ENCODE data around the gene SETD2. TPM values are rescaled to one million over a fixed set of nuclear protein-coding genes. Genes with fewer than 3 reads are reported as not detected.

SETD2 gene
- total and polyA plus RNA-seq, 2 of the 8 experiments (the other 6 are each of a cell fraction or from before 2014, with no cell fraction given) = 15.7 to 46.3 TPM

DNA sequence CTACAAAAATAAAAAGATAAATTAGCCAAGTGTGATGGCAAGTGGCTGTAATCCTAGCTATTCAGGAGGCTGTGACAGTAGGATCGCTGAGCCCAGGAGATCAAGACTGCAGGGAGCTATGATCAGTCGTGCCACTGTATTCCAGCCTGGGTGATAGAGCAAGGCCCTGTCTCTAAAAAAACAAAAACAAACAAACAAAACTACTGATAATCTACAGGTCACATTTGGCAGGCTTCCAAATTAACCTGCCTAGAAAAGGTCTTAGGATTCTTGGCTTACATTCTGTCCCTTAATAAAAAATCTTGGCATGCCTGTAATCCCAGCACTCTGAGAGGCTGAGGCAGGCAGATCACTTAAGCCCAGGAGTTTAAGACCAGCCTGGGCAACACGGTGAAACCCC, 33.4 kb upstream of the SETD2 start:
- DNase-seq (ENCODE audit: low read depth in 1 of 2, low spot score in 2 of 2) (no peak), FAIRE-seq (no peak)
- no peak overlapping the region for H2BK5ac ChIP-seq (ENCODE audit: low read depth, low read length)
- H4K8ac ChIP-seq (ENCODE audit: extremely low read depth, insufficient read depth, low read length) = no peak overlapping the region
- H2AFZ ChIP-seq (ENCODE audit: low read length) = no peak overlapping the region
- H2BK20ac ChIP-seq (ENCODE audit: low read length) = no peak overlapping the region
- no peak overlapping the region for H2AK5ac ChIP-seq (ENCODE audit: low read depth, low read length)
- H3K79me1 ChIP-seq (ENCODE audit: low read depth, low read length) = no peaks in the 10 kb centered on the region
- H4K91ac ChIP-seq (replicated peaks; ENCODE audit: insufficient read length, low read length) = no peak overlapping the region
- no peak overlapping the region for H3K27ac ChIP-seq (ENCODE audit: low read depth, low read length)
- H3K4me3 ChIP-seq (ENCODE audit: extremely low read depth in 1 of 4, insufficient read depth in 2 of 4, low read depth in 3 of 4, low read length in 4 of 4) = no peak overlapping the region
- H4K20me1 ChIP-seq (replicated peaks in 1 of 2; ENCODE audit: control insufficient read depth in 1 of 2, insufficient read depth in 2 of 2, low read length in 2 of 2) = no peaks in the 10 kb centered on the region
- POLR2A ChIA-PET (ENCODE audit: partially characterized antibody) = interaction anchor here (1.6 to 2.0 kb wide), 2 partner anchors 16 to 33 kb away, joined by 5 to 8 read pairs; partner anchors contain the start of gene SETD2
- H4K5ac ChIP-seq (ENCODE audit: insufficient read length, low read depth, low read length) = no peak overlapping the region
- no peak overlapping the region for H3K4me2 ChIP-seq (ENCODE audit: insufficient read depth in 1 of 2, low read depth in 2 of 2, low read length in 2 of 2)
- CTCF ChIA-PET (ENCODE audit: partially characterized antibody) = no interaction called here
- no peak overlapping the region for H3K14ac ChIP-seq (ENCODE audit: insufficient read length)
- H3K4ac ChIP-seq (replicated peaks; ENCODE audit: insufficient read length, low read depth, low read length) = no peak overlapping the region
- 87% methylated on average over 3 of the region's 3 CpGs; no CpG with 5 or more reads in 1 of the 2 experiments for WGBS, 2 experiments (ENCODE audit: extremely low coverage in 1 of 2, insufficient coverage in 1 of 2, insufficient read length in 1 of 2, insufficient replicate concordance in 2 of 2, low coverage in 1 of 2, low lambda C conversion rate in 2 of 2, missing lambda C conversion rate in 1 of 2)
- no peak overlapping the region for H2BK120ac ChIP-seq (replicated peaks; ENCODE audit: low read depth, low read length)
- H3K27me3 ChIP-seq (replicated peaks in 1 of 4; ENCODE audit: control insufficient read depth in 3 of 4, extremely low read depth in 1 of 4, insufficient read depth in 3 of 4, low read length in 3 of 4) = no peaks in the 10 kb centered on the region
- H3K9ac ChIP-seq (replicated peaks in 1 of 4; ENCODE audit: extremely low read depth in 1 of 4, low read depth in 3 of 4, low read length in 3 of 4) = no peak overlapping the region; a peak in 1 of 7 replicates
- H2BK12ac ChIP-seq (ENCODE audit: low read depth, low read length) = no peak overlapping the region
- H3K23ac ChIP-seq (ENCODE audit: insufficient read length) = no peak overlapping the region
- no peak overlapping the region for H3K56ac ChIP-seq (replicated peaks; ENCODE audit: insufficient read length, low read depth, low read length)
- no peaks in the 10 kb centered on the region for H3K36me3 ChIP-seq (ENCODE audit: control insufficient read depth in 2 of 4, insufficient read depth in 4 of 4, low read length in 3 of 4)
- no peak overlapping the region for H2BK15ac ChIP-seq (ENCODE audit: low read length)
- H3K23me2 ChIP-seq (ENCODE audit: low read depth, low read length) = no peaks in the 10 kb centered on the region
- H3K4me1 ChIP-seq (replicated peaks in 1 of 4; ENCODE audit: control insufficient read depth in 3 of 4, insufficient read depth in 4 of 4, low read length in 3 of 4) = no peaks in the 10 kb centered on the region
- no peaks in the 10 kb centered on the region for H3K79me2 ChIP-seq (ENCODE audit: control insufficient read depth in 1 of 2, insufficient read depth in 2 of 2, low read length in 2 of 2)
- no peaks in the 10 kb centered on the region for H3K9me3 ChIP-seq (ENCODE audit: insufficient read depth in 2 of 2, low read depth in 1 of 2, low read length in 1 of 2)
- H3K18ac ChIP-seq (ENCODE audit: extremely low read depth, low read length) = no peak overlapping the region
- TF ChIP-seq SP4 (IDR thresholded peaks at IDR 0.05; ENCODE audit: low read length) = no peak
- TF ChIP-seq RAD21 (IDR thresholded peaks at IDR 0.05 in 1 of 2, conservative IDR thresholded peaks at IDR 0.05 in 1 of 2; ENCODE audit: low read depth in 2 of 2, low read length in 2 of 2) = no peak
- no peak for TF ChIP-seq ASH2L (IDR thresholded peaks at IDR 0.05; ENCODE audit: low read length)
- TF ChIP-seq PHF8 (conservative IDR thresholded peaks at IDR 0.05; ENCODE audit: low read depth, low read length) = no peak
- TF ChIP-seq SIN3A (conservative IDR thresholded peaks at IDR 0.05 in 1 of 2, IDR thresholded peaks at IDR 0.05 in 1 of 2; ENCODE audit: low read depth in 1 of 2, low read length in 2 of 2) = no peak
- TF ChIP-seq POLR2AphosphoS5 (IDR thresholded peaks at IDR 0.05; ENCODE audit: low read depth, low read length) = no peak

Data from H1 (cell line).